HCT116 (cell line): ENCODE data around the gene CNTNAP2.

Experiments used
- POLR2A ChIP-seq: IDR thresholded peaks from 2 replicates; pipeline ENCODE4 v1.7.0; 2011; ENCODE audit warnings: borderline replicate concordance; ENCODE audit not compliant: insufficient read depth, insufficient read length; ENCODE audit errors: extremely low read depth
- POLR2AphosphoS5 ChIP-seq: IDR thresholded peaks from 2 replicates; pipeline ENCODE4 v1.6.1; 2011; ENCODE audit warnings: mild to moderate bottlenecking, low read depth, low read length, moderate library complexity
- YY1 ChIP-seq: IDR thresholded peaks from 2 replicates; pipeline ENCODE4 v1.6.1; 2011; ENCODE audit warnings: low read length, low read depth, moderate library complexity, mild to moderate bottlenecking; ENCODE audit not compliant: insufficient replicate concordance; ENCODE audit errors: extremely low read depth

GRCh38 chr7:146875237-146875785 lies 758.7 kb downstream of the CNTNAP2 start:
- no peak for TF ChIP-seq POLR2AphosphoS5
- no peak for TF ChIP-seq POLR2A
- TF ChIP-seq YY1, result no peak
